Measurements from ENCODE around the gene WDR74. TPM values are rescaled to one million over a fixed set of nuclear protein-coding genes. Genes with fewer than 3 reads are reported as not detected.

WDR74 gene
- total and polyA plus RNA-seq, 2 of the 13 experiments (the other 11 are each of a cell fraction or from before 2014, with no cell fraction given) = 77.0 to 83.3 TPM

- no peak for FAIRE-seq
Measured at GRCh38 chr11:62816557-62816956, 22.8 kb downstream of the WDR74 start.

More at GRCh38 chr11:62816557-62816956, 22.8 kb downstream of the WDR74 start:
- ATAC-seq (no peak), DNase-seq (ENCODE audit: low spot score) (no peak)
- no peak overlapping the region for H3K4me2 ChIP-seq (ENCODE audit: low read depth, low read length)
- H3K9me3 ChIP-seq (ENCODE audit: low read length) = no peaks in the 10 kb centered on the region
- H4K20me1 ChIP-seq (ENCODE audit: insufficient read depth, low read length) = no peaks in the 10 kb centered on the region
- TF ChIP-seq HNF1B (CRISPR knock-in tag; IDR thresholded peaks at IDR 0.05) (no peak), E2F1 (CRISPR knock-in tag; IDR thresholded peaks at IDR 0.05) (no peak), HCFC1 (IDR thresholded peaks at IDR 0.05; ENCODE audit: low read depth, low read length) (no peak), MED8 (CRISPR knock-in tag; IDR thresholded peaks at IDR 0.05; ENCODE audit: insufficient replicate concordance) (no peak), GZF1 (CRISPR knock-in tag; IDR thresholded peaks at IDR 0.05) (no peak), ZNF569 (CRISPR knock-in tag; IDR thresholded peaks at IDR 0.05; ENCODE audit: borderline replicate concordance) (no peak), ONECUT2 (CRISPR knock-in tag; IDR thresholded peaks at IDR 0.05) (no peak), GMEB2 (CRISPR knock-in tag; IDR thresholded peaks at IDR 0.05; ENCODE audit: low read depth) (no peak), ELK4 (CRISPR knock-in tag; IDR thresholded peaks at IDR 0.05; ENCODE audit: borderline replicate concordance) (no peak), ZBTB3 (CRISPR knock-in tag; IDR thresholded peaks at IDR 0.05; ENCODE audit: borderline replicate concordance, low read depth) (no peak), ZNF543 (CRISPR knock-in tag; IDR thresholded peaks at IDR 0.05) (no peak), CERS6 (CRISPR knock-in tag; IDR thresholded peaks at IDR 0.05) (no peak), SMARCE1 (IDR thresholded peaks at IDR 0.05; ENCODE audit: borderline replicate concordance) (no peak)
- in situ Hi-C loops (cut with HindIII; ENCODE audit: extremely low pct_ligation_motif_present, low pct_unique_long_range_greater_than_20kb) = no loop called here
- H3K27me3 ChIP-seq (ENCODE audit: control insufficient read depth in 1 of 2, insufficient read depth in 2 of 2, low read length in 2 of 2) = no peaks in the 10 kb centered on the region
- BruUV-seq (replicated peaks) = no TSS peak
- no peak overlapping the region for H3K9ac ChIP-seq (ENCODE audit: insufficient read depth, low read depth, low read length)
- peaks cover 4 to 29% of the 10 kb centered on the region in 2 experiments; a peak in 4 of 5 replicates for H3K36me3 ChIP-seq (replicated peaks in 1 of 2; ENCODE audit: control insufficient read depth in 1 of 2, insufficient read depth in 2 of 2, low read length in 2 of 2)
- intact Hi-C loops (cut with micrococcal nuclease; ENCODE audit: unreplicated experiment) = no loop called here
- H3K4me1 ChIP-seq (ENCODE audit: insufficient read depth, low read length) = peaks cover 11% of the 10 kb centered on the region
- H3K27ac ChIP-seq (ENCODE audit: extremely low read length, insufficient read depth, low read length) = no peak overlapping the region
- WGBS (ENCODE audit: low lambda C conversion rate) = 94% methylated on average over 8 of the region's 8 CpGs
- ChIA-PET POLR2A (interaction anchor here (0.7 to 1.5 kb wide), 8 partner anchors 10 to 89 kb away, joined by 3 to 7 read pairs (median 4); partner anchors contain the start of genes HNRNPUL2, STX5 and WDR74), CTCF (ENCODE audit: low intra/inter-chr PET ratio, low total read pairs) (no interaction called here)
- no peak overlapping the region for H2AFZ ChIP-seq (ENCODE audit: low read length)
- H3K4me3 ChIP-seq (replicated peaks in 1 of 3; ENCODE audit: insufficient read depth in 1 of 3, low read depth in 2 of 3, low read length in 3 of 3) = no peak overlapping the region
- H3K79me2 ChIP-seq (ENCODE audit: insufficient read depth, low read length) = no peaks in the 10 kb centered on the region

Data from HepG2 (cell line).